Lower leg skin (tissue), 3 donors: Measurements from ENCODE around the gene CACNA1B.

Experiments
- CTCF ChIP-seq, 3 donors: fragments of 450-650 bp; IDR thresholded peaks; one replicate each; pipeline ENCODE4 v1.5.1; 2016; ENCODE audit warnings: antibody characterized with exemption in 3 of 3, mild to moderate bottlenecking in 3 of 3, moderate library complexity in 2 of 3
- POLR2A ChIP-seq, 2 donors: fragments of 450-650 bp; IDR thresholded peaks; one replicate each; pipeline ENCODE4 v1.6.1; 2016 to 2017; ENCODE audit warnings: antibody characterized with exemption in 2 of 2, mild to moderate bottlenecking in 1 of 2, moderate library complexity in 1 of 2

DNA sequence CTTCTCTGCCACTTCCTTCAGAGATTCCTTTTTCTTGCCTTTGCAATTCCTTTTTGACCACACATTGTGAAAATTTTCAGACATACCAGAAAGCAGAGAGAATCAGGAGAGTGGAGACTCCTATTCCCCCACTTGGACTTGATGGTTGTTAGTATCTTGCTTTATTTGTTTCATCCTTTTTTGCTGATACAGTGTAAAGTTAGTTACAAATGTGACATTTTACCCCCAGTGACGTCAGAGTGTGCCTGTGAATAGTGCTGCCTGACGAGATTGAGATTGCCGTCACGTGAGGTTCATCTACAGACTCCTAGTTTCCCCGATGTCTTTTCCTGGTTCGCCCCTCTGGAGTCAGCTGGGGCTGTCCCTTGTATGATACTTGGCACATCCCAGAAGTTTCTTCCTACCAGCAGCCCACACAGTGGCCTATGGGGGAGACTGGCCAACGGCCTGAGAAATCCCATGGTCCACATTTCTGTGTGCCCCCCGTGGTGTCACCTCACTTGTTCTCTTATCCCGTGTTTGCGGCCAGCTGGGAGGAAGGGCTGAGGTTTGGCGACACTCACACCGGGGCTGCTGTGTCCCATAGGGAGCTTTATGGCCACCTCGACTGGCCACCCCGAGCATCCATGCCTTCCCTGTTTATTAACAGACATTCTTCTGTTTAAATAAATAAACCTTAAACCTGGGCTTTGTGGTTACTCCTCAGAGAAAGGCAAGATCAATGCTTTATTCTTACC lies 48.2 kb upstream of the CACNA1B start:
- no peak for TF ChIP-seq CTCF (IDR thresholded peaks at IDR 0.05)
- no peak for TF ChIP-seq POLR2A (IDR thresholded peaks at IDR 0.05)
